ENCODE data around the gene EXO1. TPM values are rescaled to one million over a fixed set of nuclear protein-coding genes. Genes with fewer than 3 reads are reported as not detected.

Gene EXO1
- total RNA-seq, 4 donors from 2014 or later = 0.39 TPM; not detected in 3

- Histone ChIP-seq H3K4me3 (no peak overlapping the region), H3K27ac (no peak overlapping the region), H3K36me3 (no peaks in the 10 kb centered on the region), H3K9me3 (peaks cover 0 to 5% (median 0%) of the 10 kb centered on the region in 4 donors), H3K27me3 (no peaks in the 10 kb centered on the region), H3K4me1 (no peaks in the 10 kb centered on the region)
- no peak for DNase-seq (ENCODE audit: low spot score in 2 of 2)
- TF ChIP-seq, protein P1, sequence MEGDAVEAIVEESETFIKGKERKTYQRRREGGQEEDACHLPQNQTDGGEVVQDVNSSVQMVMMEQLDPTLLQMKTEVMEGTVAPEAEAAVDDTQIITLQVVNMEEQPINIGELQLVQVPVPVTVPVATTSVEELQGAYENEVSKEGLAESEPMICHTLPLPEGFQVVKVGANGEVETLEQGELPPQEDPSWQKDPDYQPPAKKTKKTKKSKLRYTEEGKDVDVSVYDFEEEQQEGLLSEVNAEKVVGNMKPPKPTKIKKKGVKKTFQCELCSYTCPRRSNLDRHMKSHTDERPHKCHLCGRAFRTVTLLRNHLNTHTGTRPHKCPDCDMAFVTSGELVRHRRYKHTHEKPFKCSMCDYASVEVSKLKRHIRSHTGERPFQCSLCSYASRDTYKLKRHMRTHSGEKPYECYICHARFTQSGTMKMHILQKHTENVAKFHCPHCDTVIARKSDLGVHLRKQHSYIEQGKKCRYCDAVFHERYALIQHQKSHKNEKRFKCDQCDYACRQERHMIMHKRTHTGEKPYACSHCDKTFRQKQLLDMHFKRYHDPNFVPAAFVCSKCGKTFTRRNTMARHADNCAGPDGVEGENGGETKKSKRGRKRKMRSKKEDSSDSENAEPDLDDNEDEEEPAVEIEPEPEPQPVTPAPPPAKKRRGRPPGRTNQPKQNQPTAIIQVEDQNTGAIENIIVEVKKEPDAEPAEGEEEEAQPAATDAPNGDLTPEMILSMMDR (IDR thresholded peaks at IDR 0.05) = no peak
- TF ChIP-seq POLR2A (IDR thresholded peaks at IDR 0.05) (no peak), EP300 (IDR thresholded peaks at IDR 0.05) (no peak)
- WGBS, 2 donors = 96 to 98% methylated on average over 7 of the region's 7 CpGs
Measured at GRCh38 chr1:241916196-241916595, 68.2 kb downstream of the EXO1 start.

- Histone ChIP-seq H3K9me3 (peaks cover 0 to 5% (median 0%) of the 10 kb centered on the region in 4 donors), H3K27me3 (no peaks in the 10 kb centered on the region), H3K36me3 (no peaks in the 10 kb centered on the region), H3K27ac (no peak overlapping the region), H3K4me1 (no peaks in the 10 kb centered on the region), H3K4me3 (no peak overlapping the region)
- 91 to 95% methylated on average over 12 of the region's 12 CpGs for WGBS, 2 donors
- DNase-seq (ENCODE audit: low spot score in 2 of 2) = no peak
- TF ChIP-seq, protein P1 (IDR thresholded peaks at IDR 0.05) = no peak
- TF ChIP-seq EP300 (IDR thresholded peaks at IDR 0.05) = no peak
- no peak for TF ChIP-seq POLR2A (IDR thresholded peaks at IDR 0.05)
Measured at GRCh38 chr1:241917487-241917886, 69.5 kb downstream of the EXO1 start.

DNA sequence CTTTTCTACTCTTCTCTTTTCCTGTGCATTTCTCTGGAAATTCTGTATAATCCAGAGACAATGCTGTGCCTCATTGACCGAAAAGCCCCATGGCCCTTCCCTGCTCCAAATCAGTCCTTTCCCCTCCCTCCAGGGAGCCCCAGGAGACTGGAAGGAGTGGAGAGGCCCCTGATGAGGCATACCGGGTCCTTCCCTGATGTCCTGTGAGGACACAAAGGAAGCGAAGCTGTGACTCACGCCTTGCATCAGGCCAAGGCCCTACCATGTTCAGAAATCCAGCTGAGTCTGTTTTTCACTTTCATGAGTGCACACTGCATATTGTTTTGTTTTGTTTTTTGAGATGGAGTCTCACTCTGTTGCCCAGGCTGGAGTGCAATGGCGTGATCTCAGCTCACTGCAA is 70.9 kb downstream of the EXO1 start:
- Histone ChIP-seq H3K4me3 (no peak overlapping the region), H3K27ac (no peak overlapping the region), H3K9me3 (peaks cover 0 to 5% (median 0%) of the 10 kb centered on the region in 4 donors), H3K36me3 (no peaks in the 10 kb centered on the region), H3K27me3 (no peaks in the 10 kb centered on the region), H3K4me1 (no peaks in the 10 kb centered on the region)
- no peak for DNase-seq (ENCODE audit: low spot score in 2 of 2)
- 58 to 64% methylated on average over 5 of the region's 5 CpGs for WGBS, 2 donors
- TF ChIP-seq, protein P1 (IDR thresholded peaks at IDR 0.05) = no peak
- TF ChIP-seq EP300 (IDR thresholded peaks at IDR 0.05) = no peak

DNA sequence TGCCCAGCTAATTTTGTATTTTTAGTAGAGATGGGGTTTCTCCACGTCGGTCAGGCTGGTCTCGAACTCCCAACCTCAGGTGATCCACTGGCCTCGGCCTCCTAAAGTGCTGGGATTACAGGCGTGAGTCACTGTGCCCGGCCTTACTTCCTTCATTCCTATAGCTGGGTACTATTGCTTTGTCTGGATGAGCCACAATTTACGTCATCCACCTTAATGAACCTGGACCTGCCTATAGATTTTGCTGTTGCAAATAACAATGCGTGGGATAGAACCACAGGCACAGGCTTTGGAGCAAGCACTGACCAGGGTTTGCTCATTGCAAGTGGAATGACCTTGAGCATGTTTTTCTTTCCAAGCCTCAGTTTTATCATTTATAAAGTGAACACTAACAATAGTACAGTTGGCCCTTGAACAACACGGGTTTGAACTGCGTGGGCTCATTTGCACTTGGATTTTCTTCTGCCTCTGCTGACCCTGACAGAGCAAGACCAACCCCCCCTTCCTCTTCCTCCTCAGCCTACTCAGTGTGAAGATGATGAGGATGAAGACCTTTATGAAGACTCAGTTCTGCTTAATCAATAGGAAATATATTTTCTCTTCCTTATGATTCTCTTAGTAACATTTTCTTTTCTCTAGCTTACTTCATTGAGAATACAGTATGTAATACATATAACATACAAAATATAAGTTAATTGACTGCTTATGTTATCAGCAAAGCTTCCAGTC is 76.2 kb downstream of the EXO1 start:
- no peak overlapping the region for H3K4me3 ChIP-seq
- 74 to 90% methylated on average over 10 of the region's 10 CpGs for WGBS, 2 donors
- no peaks in the 10 kb centered on the region for H3K9me3 ChIP-seq
- no peak for TF ChIP-seq POLR2A (IDR thresholded peaks at IDR 0.05)
- no peak for TF ChIP-seq EP300 (IDR thresholded peaks at IDR 0.05)
- TF ChIP-seq, protein P1 (IDR thresholded peaks at IDR 0.05) = no peak
- H3K27ac ChIP-seq = no peak overlapping the region
- no peak for DNase-seq (ENCODE audit: low spot score in 2 of 2)
- no peaks in the 10 kb centered on the region for H3K36me3 ChIP-seq
- H3K4me1 ChIP-seq = no peaks in the 10 kb centered on the region
- no peaks in the 10 kb centered on the region for H3K27me3 ChIP-seq

- H3K36me3 ChIP-seq = no peaks in the 10 kb centered on the region
- H3K4me1 ChIP-seq = no peaks in the 10 kb centered on the region
- H3K27ac ChIP-seq = no peak overlapping the region
- WGBS, 2 donors = 82 to 85% methylated on average over 5 of the region's 5 CpGs
- no peak for DNase-seq (ENCODE audit: low spot score in 2 of 2)
- H3K4me3 ChIP-seq = no peak overlapping the region
- TF ChIP-seq EP300 (IDR thresholded peaks at IDR 0.05) = no peak
- TF ChIP-seq, protein P1 (IDR thresholded peaks at IDR 0.05) = no peak
- no peak for TF ChIP-seq POLR2A (IDR thresholded peaks at IDR 0.05)
- H3K27me3 ChIP-seq = no peaks in the 10 kb centered on the region
- H3K9me3 ChIP-seq = no peaks in the 10 kb centered on the region
Measured at GRCh38 chr1:241926141-241926540, 78.1 kb downstream of the EXO1 start.
